Measurements from ENCODE around the gene CSNK1G1.
"Not testable (repeated sequence)": the region's sequence is repeated elsewhere in the genome, so short reads cannot be mapped to it uniquely, and the experiment has no call there.

- not testable (repeated sequence) for TF ChIP-seq CTCF, POLR2A (IDR thresholded peaks at IDR 0.05)
These were observed 15.4 kb upstream of the CSNK1G1 start for GRCh38 chr15:64371383-64371782.

Data from uterus (tissue), 2 donors.